NB4 (cell line): ENCODE results near the gene GREM1.

Source experiments
- DNase-seq: peaks from one replicate; pipeline ENCODE4 v3.0.0; 2010; ENCODE audit warnings: low read depth
- H3K4me3 ChIP-seq: one replicate; pipeline ENCODE4 v1.5.1; 2011; ENCODE audit warnings: mild to moderate bottlenecking, low read depth, low read length, moderate library complexity
- MAX ChIP-seq: IDR thresholded peaks from 2 replicates; pipeline ENCODE4 v1.6.1; 2011; ENCODE audit warnings: low read depth, low read length
- MYC ChIP-seq: IDR thresholded peaks from 2 replicates; pipeline ENCODE4 v1.6.1; 2011; ENCODE audit warnings: low read depth, low read length
- POLR2A ChIP-seq: IDR thresholded peaks from 2 replicates; pipeline ENCODE4 v1.6.1; 2011; ENCODE audit warnings: mild to moderate bottlenecking; ENCODE audit not compliant: insufficient read length; ENCODE audit errors: extremely low read depth
- TF ChIP-seq, protein P1 (sequence below): IDR thresholded peaks from one replicate; pipeline ENCODE4 v1.5.1; 2012; ENCODE audit warnings: low read depth, low read length

The GREM1 gene

DNA sequence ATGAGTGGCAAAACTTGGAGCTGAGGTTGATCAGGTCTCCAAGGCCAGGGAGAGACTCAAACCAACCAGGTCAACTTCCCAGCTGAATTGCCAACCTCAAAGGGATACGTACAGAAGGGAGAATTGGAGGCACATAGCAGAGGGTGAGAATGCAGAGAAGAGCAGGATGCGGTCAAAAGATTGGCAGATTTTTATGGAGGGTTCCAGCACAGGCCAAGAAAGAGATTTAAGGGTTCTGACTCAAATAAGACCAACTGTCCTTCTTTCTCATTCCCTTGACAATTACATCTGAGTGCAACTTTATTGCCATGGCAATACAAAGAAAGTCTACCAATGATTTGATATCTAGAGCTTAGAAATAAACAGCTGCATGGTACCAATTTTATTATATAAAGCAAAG, 43.1 kb upstream of the GREM1 start:
- DNase-seq = no peak
- H3K4me3 ChIP-seq = no peak overlapping the region
- TF ChIP-seq, protein P1, sequence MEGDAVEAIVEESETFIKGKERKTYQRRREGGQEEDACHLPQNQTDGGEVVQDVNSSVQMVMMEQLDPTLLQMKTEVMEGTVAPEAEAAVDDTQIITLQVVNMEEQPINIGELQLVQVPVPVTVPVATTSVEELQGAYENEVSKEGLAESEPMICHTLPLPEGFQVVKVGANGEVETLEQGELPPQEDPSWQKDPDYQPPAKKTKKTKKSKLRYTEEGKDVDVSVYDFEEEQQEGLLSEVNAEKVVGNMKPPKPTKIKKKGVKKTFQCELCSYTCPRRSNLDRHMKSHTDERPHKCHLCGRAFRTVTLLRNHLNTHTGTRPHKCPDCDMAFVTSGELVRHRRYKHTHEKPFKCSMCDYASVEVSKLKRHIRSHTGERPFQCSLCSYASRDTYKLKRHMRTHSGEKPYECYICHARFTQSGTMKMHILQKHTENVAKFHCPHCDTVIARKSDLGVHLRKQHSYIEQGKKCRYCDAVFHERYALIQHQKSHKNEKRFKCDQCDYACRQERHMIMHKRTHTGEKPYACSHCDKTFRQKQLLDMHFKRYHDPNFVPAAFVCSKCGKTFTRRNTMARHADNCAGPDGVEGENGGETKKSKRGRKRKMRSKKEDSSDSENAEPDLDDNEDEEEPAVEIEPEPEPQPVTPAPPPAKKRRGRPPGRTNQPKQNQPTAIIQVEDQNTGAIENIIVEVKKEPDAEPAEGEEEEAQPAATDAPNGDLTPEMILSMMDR = no peak
- TF ChIP-seq MYC (no peak), MAX (no peak), POLR2A (no peak)

DNA sequence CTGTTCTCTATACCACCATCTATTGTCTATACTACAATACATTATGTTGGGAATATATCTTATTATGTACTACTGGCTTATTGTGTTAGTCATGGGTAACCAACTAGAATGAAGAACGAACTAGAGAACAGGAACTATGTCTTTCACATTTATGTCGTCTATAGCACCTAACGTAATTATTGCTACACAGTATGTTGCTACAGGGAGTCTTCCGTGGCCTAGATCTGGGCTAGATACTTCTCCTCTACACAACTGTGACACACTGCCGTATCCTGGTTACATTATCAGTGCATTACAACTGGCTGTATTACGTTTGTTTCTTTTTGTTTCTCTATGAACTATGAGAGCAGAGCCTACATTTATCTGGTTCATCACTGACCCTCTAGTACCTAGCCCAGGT, 42.3 kb upstream of the GREM1 start:
- TF ChIP-seq, protein P1 = no peak
- no peak for TF ChIP-seq POLR2A
- no peak for TF ChIP-seq MYC
- no peak for TF ChIP-seq MAX
- H3K4me3 ChIP-seq = no peak overlapping the region
- no peak for DNase-seq

GRCh38 chr15:32676169-32676568, 41.6 kb upstream of the GREM1 start:
- TF ChIP-seq, protein P1 = no peak
- no peak overlapping the region for H3K4me3 ChIP-seq
- no peak for DNase-seq

DNA sequence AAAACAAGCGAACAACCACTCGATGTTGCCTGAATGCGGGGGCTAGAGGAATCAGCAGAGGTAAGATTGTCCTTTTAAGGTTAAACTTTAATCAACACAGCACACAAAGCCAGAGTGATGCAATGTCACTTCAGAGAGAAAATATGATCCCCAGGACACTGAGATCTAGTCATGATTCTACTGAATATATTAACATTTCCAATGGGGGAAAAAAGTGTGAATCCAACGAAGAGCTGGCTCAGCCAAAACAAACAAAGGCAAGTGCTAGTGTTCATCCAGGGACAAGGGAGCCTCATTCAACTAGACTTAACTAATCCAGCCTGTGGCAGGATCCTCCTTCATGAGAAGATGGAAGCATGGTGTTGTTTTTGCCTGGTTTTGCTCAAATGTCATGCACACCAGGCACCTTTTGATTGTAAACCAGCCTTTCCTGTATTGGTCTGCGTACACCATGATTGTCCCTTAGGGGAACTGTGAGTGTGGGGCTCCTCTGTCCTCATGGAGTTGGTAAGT, 40.5 kb upstream of the GREM1 start:
- no peak for DNase-seq

GRCh38 chr15:32679298-32679690, 38.5 kb upstream of the GREM1 start:
- no peak for TF ChIP-seq MAX
- TF ChIP-seq POLR2A = no peak
- TF ChIP-seq, protein P1 = no peak
- TF ChIP-seq MYC = no peak
- no peak overlapping the region for H3K4me3 ChIP-seq
- no peak for DNase-seq

More for the DNA sequence above, 40.5 kb upstream of the GREM1 start:
- TF ChIP-seq POLR2A = no peak
- TF ChIP-seq MAX = no peak
- TF ChIP-seq MYC = no peak
- TF ChIP-seq, protein P1 = no peak
- no peak overlapping the region for H3K4me3 ChIP-seq

DNA sequence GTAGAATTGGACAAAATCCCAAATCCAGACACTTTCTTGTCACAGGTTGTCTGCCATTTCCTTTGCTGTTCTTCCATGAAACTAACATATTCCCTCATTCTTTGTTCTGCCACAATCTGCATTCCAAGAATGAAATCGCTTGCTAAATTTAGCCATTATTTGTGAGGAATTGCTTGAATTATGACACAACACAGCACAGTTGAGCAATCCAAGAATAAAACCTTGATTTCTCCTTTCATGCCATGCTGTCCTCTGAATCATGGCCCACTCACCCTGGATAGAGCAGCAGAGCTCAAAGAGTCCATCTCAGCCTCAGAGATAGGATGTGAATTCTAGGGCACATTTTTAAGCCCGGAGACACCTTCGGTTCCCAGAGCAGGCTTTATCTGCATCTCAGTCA, 35.2 kb upstream of the GREM1 start:
- DNase-seq = no peak
- TF ChIP-seq MYC = no peak
- TF ChIP-seq POLR2A = no peak
- TF ChIP-seq, protein P1 = no peak
- TF ChIP-seq MAX = no peak
- no peak overlapping the region for H3K4me3 ChIP-seq
